Natural killer cell (primary cell): Measurements from ENCODE around the gene MBLAC1. TPM values are rescaled to one million over a fixed set of nuclear protein-coding genes. Genes with fewer than 3 reads are reported as not detected.
A peak's percentile ranks its signal among the peaks of the same experiment; 100 is the strongest.

Experiments used
- ATAC-seq, 3 donors: fragments of 150-1000 bp in 2 of 3; fragments of 200-7000 bp in 1 of 3; cut with Tn5 transposase; 1 replicate in 1 of 3; 2 replicates in 2 of 3; pipeline ENCODE4 v1.10.0; 2021; ENCODE audit warnings: mild to moderate bottlenecking in 2 of 3, moderate library complexity in 2 of 3
- DNase-seq, 2 donors: peaks; one replicate each; pipeline versions ENCODE4 v3.0.0 to v3.0.0-alpha.2; 2013 to 2021; ENCODE audit warnings: mixed read lengths in 1 of 2
- H3K27ac ChIP-seq: one replicate; pipeline ENCODE4 v1.5.1; 2013; ENCODE audit warnings: mild to moderate bottlenecking, low read length
- H3K27me3 ChIP-seq: one replicate; pipeline ENCODE4 v1.6.1; 2013; ENCODE audit warnings: low read length; ENCODE audit not compliant: control insufficient read depth, insufficient read depth
- H3K36me3 ChIP-seq: one replicate; pipeline ENCODE4 v1.6.1; 2013; ENCODE audit warnings: low read length; ENCODE audit not compliant: control insufficient read depth, insufficient read depth
- H3K4me1 ChIP-seq: one replicate; pipeline ENCODE4 v1.6.1; 2013; ENCODE audit warnings: low read length; ENCODE audit not compliant: control insufficient read depth, insufficient read depth
- H3K4me3 ChIP-seq: one replicate; pipeline ENCODE4 v1.5.1; 2013; ENCODE audit warnings: low read length
- H3K9me3 ChIP-seq: one replicate; pipeline ENCODE4 v1.6.1; 2013; ENCODE audit warnings: low read length; ENCODE audit not compliant: control insufficient read depth, insufficient read depth
- H3K27ac Mint-ChIP-seq, 2 donors: one replicate each; pipeline ENCODE4 v1.8.0; 2022; ENCODE audit warnings: mild to moderate bottlenecking in 2 of 2, mixed read lengths in 2 of 2, moderate library complexity in 1 of 2
- H3K27me3 Mint-ChIP-seq, 2 donors: one replicate each; pipeline ENCODE4 v1.8.0; 2022; ENCODE audit warnings: low read depth in 2 of 2, mixed read lengths in 2 of 2
- H3K36me3 Mint-ChIP-seq: one replicate; pipeline ENCODE4 v1.8.0; 2022; ENCODE audit warnings: mixed read lengths
- H3K4me1 Mint-ChIP-seq, 2 donors: one replicate each; pipeline ENCODE4 v1.8.0; 2022; ENCODE audit warnings: mixed read lengths in 2 of 2
- H3K4me3 Mint-ChIP-seq: one replicate; pipeline ENCODE4 v1.8.0; 2022; ENCODE audit warnings: mild to moderate bottlenecking, moderate library complexity, mixed read lengths
- H3K9me3 Mint-ChIP-seq, 2 donors: one replicate each; pipeline ENCODE4 v1.8.0; 2022; ENCODE audit warnings: mixed read lengths in 2 of 2
- WGBS: methylation state at CpG from one replicate; pipeline ENCODE4 v1.1.7; 2013; ENCODE audit warnings: missing lambda C conversion rate; ENCODE audit not compliant: insufficient coverage; 5-methylcytosine and 5-hydroxymethylcytosine counted together
- intact Hi-C: fragments of 100-400 bp; cut with micrococcal nuclease; formaldehyde crosslinking; loops from one replicate; pipeline ENCODE4 v1.14.2; 2022
- total RNA-seq, 4 donors: library from RNA; stranded (reverse); fragments of 120-200 nt in 1 of 4; gene quantifications; one replicate each; pipeline versions ENCODE4 v1.2.3 to v1.2.4, GENCODE V29; 2013 to 2022
- TF ChIP-seq, protein P1 (sequence below): fragments of 200-600 bp; IDR thresholded peaks from one replicate; pipeline ENCODE4 v1.8.0; 2022; ENCODE audit warnings: antibody characterized with exemption

MBLAC1 gene
- total RNA-seq, 3 donors from 2014 or later (not counting 1 experiment from before 2014, with no cell fraction given) = 2.8 to 4.3 (median 4.1) TPM

- Mint-ChIP-seq H3K27ac (peak overlapping the region in 1 of 2 donors; percentile 60), H3K4me3 (peak overlapping the region; percentile 76), H3K4me1 (peaks cover 16 to 37% of the 10 kb centered on the region in 2 donors), H3K36me3 (no peaks in the 10 kb centered on the region), H3K27me3 (peaks cover 0 to 3% of the 10 kb centered on the region in 2 donors), H3K9me3 (no peaks in the 10 kb centered on the region)
- peaks cover 6% of the 10 kb centered on the region for H3K9me3 ChIP-seq
- ATAC-seq = no peak
- WGBS = 78% methylated on average over 10 of the region's 14 CpGs
- H3K4me1 ChIP-seq = peaks cover 32% of the 10 kb centered on the region
- peaks cover 3% of the 10 kb centered on the region for H3K27me3 ChIP-seq
- peak overlapping the region; percentile 47 for H3K4me3 ChIP-seq
- intact Hi-C loops = loop anchor here (5.0 kb wide), 1 partner anchor 36 kb away; no protein-coding TSS in a partner anchor
- no peaks in the 10 kb centered on the region for H3K36me3 ChIP-seq
- no peak overlapping the region for H3K27ac ChIP-seq
- TF ChIP-seq, protein P1, sequence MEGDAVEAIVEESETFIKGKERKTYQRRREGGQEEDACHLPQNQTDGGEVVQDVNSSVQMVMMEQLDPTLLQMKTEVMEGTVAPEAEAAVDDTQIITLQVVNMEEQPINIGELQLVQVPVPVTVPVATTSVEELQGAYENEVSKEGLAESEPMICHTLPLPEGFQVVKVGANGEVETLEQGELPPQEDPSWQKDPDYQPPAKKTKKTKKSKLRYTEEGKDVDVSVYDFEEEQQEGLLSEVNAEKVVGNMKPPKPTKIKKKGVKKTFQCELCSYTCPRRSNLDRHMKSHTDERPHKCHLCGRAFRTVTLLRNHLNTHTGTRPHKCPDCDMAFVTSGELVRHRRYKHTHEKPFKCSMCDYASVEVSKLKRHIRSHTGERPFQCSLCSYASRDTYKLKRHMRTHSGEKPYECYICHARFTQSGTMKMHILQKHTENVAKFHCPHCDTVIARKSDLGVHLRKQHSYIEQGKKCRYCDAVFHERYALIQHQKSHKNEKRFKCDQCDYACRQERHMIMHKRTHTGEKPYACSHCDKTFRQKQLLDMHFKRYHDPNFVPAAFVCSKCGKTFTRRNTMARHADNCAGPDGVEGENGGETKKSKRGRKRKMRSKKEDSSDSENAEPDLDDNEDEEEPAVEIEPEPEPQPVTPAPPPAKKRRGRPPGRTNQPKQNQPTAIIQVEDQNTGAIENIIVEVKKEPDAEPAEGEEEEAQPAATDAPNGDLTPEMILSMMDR = no peak
- peak in 1 of 2 donors; percentile 23 for DNase-seq
Measured at GRCh38 chr7:100176096-100177044, 49.6 kb downstream of the MBLAC1 start.

DNA sequence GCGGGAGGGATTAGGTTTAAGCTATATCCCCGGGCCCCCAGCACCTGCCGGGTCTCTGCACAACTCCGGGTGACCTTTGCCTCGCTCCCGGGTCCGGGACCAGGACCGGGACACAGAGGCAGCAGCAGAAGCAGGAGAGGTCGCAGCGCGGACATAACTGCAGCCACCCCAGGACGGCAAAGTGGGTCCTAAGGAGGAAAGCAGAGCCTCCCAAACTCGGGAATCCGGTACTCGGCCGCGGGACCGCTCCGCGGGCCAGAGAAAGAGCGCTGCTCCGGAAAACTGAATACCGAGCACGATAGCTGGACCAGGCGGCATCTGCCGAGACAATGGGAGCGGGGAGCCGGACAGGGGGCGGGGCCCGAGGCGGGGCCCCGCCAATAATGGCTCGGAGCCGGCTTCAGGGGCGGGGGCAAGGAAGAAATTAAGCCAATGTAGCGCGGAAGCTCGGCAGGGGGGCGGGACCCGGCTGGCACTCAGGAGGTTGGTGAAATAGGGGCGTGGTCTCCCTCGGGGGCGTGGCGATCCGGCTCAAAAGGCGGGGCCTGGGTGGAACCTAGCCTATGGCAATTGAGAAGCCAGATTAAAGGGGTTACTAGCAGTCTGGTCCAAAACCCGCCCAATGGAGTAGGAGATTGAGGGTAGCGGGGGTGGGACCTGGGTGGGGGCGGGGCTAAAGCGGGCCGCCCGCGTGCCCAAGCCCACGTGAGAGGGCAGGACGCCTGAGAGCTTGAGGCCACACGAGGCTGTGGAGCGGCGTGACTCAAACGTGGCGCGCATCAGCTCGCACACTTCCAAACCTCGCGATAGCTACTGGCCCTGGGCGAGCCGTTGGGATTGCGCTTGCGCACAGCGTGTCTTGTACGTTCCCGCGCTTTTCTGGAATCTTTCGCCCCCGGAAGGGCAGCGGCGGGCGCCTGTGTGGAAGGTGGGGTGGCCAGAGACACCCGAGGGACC, 50.6 kb downstream of the MBLAC1 start, which contains the start of the genes GPC2 and STAG3:
Gene GPC2 (minus strand): TSS at position 337 of the 957 bp plus-strand sequence. CDS start 182 bp downstream, at position 155.
Gene STAG3 (plus strand): TSS at position 874 of the 957 bp plus-strand sequence. CDS start 2,639 bp downstream, outside the sequence.
- peaks cover 0 to 3% of the 10 kb centered on the region in 2 donors for H3K27me3 Mint-ChIP-seq
- intact Hi-C loops = loop anchor here (5.0 kb wide), 1 partner anchor 35 kb away; no protein-coding TSS in a partner anchor
- ATAC-seq (peak; percentile 89 to 97 (median 89)), DNase-seq (peak; percentile 95 to 97)
- H3K27ac ChIP-seq = no peak within 1 kb of the TSS
- TF ChIP-seq, protein P1 = no peak
- peak within 1 kb of the TSS; percentile 47 for H3K4me3 ChIP-seq
- H3K4me1 Mint-ChIP-seq = peaks cover 16 to 31% of the 10 kb centered on the region in 2 donors
- H3K36me3 Mint-ChIP-seq = no peaks in the 10 kb centered on the region
- WGBS = 5% methylated on average over 78 of the region's 78 CpGs
- peaks cover 27% of the 10 kb centered on the region for H3K4me1 ChIP-seq
- peaks cover 6% of the 10 kb centered on the region for H3K9me3 ChIP-seq
- H3K4me3 Mint-ChIP-seq = peak within 1 kb of the TSS; percentile 76
- no peaks in the 10 kb centered on the region for H3K9me3 Mint-ChIP-seq
- no peaks in the 10 kb centered on the region for H3K27me3 ChIP-seq
- no peaks in the 10 kb centered on the region for H3K36me3 ChIP-seq
- H3K27ac Mint-ChIP-seq = peak within 1 kb of the TSS; percentile 48 to 60

Other genes starting within 250 kb of the MBLAC1 start
- not detected for gene OR2AE1, start 249.9 kb upstream of the MBLAC1 start, total RNA-seq
- gene TRIM4, start 207.4 kb upstream of the MBLAC1 start, total RNA-seq = 10 to 100 TPM; 16.8 to 28.1 (median 22.4) TPM
- not detected for gene GJC3, start 197.3 kb upstream of the MBLAC1 start, total RNA-seq
- not detected for gene AZGP1, start 150.9 kb upstream of the MBLAC1 start, total RNA-seq
- gene ZKSCAN1, start 111.4 kb upstream of the MBLAC1 start, total RNA-seq = 10 to 100 TPM; 57.6 to 62.5 (median 60.8) TPM
- gene ZSCAN21, start 77.2 kb upstream of the MBLAC1 start, total RNA-seq = 1 to 10 TPM; 6.2 to 8.9 (median 7.2) TPM
- gene ZNF3, start 45.2 kb upstream of the MBLAC1 start, total RNA-seq = 10 to 100 TPM; 37.8 to 51.6 (median 49.0) TPM
- gene COPS6, start 38.0 kb upstream of the MBLAC1 start, total RNA-seq = 10 to 100 TPM; 79.0 to 94.6 (median 84.4) TPM
- 100 to 1,000 TPM; 112 to 214 (median 137) TPM for gene MCM7, start 25.6 kb upstream of the MBLAC1 start, total RNA-seq
- gene AP4M1, start 25.3 kb upstream of the MBLAC1 start, total RNA-seq = 10 to 100 TPM in 2 of 3 donors, 1 to 10 TPM in 1; 8.4 to 12.8 (median 12.7) TPM
- 10 to 100 TPM; 42.2 to 56.8 (median 47.9) TPM for gene TAF6, start 7.6 kb upstream of the MBLAC1 start, total RNA-seq
- 10 to 100 TPM; 19.1 to 25.8 (median 23.9) TPM for gene CNPY4, start 7.3 kb upstream of the MBLAC1 start, total RNA-seq
- 100 to 1,000 TPM; 148 to 161 (median 156) TPM for gene LAMTOR4, start 22.0 kb downstream of the MBLAC1 start, total RNA-seq
- gene TRAPPC14, start 31.8 kb downstream of the MBLAC1 start, total RNA-seq = 10 to 100 TPM; 55.1 to 59.2 (median 56.5) TPM
- under 1 TPM; 0.78 to 0.95 (median 0.78) TPM for gene GAL3ST4, start 41.6 kb downstream of the MBLAC1 start, total RNA-seq
- gene GPC2, start 50.4 kb downstream of the MBLAC1 start, total RNA-seq = 1 to 10 TPM; 1.9 to 2.4 (median 2.3) TPM
- 1 to 10 TPM; 5.0 to 5.6 (median 5.5) TPM for gene STAG3, start 51.0 kb downstream of the MBLAC1 start, total RNA-seq
- gene PVRIG, start 93.0 kb downstream of the MBLAC1 start, total RNA-seq = 10 to 100 TPM; 45.6 to 84.1 (median 52.9) TPM
- not detected for gene SPDYE3, start 180.7 kb downstream of the MBLAC1 start, total RNA-seq
- gene PILRB, start 231.2 kb downstream of the MBLAC1 start, total RNA-seq = 100 to 1,000 TPM; 143 to 206 (median 157) TPM
- 10 to 100 TPM; 18.8 to 38.8 (median 29.4) TPM for gene PILRA, start 246.5 kb downstream of the MBLAC1 start, total RNA-seq